Stimulated activated CD8-positive, alpha-beta memory T cell treated with anti-CD3 and anti-CD28 coated beads, Interleukin-7, amount 100 ng/mL, for 24 hours (primary cell): Measurements from ENCODE around the gene ALOX15.
"Not testable (repeated sequence)": the region's sequence is repeated elsewhere in the genome, so short reads cannot be mapped to it uniquely, and the experiment has no call there.

ENCODE experiments used
- DNase-seq: peaks from one replicate; pipeline ENCODE4 v3.0.0-alpha.2; 2020; ENCODE audit warnings: low read depth

Gene ALOX15

DNA sequence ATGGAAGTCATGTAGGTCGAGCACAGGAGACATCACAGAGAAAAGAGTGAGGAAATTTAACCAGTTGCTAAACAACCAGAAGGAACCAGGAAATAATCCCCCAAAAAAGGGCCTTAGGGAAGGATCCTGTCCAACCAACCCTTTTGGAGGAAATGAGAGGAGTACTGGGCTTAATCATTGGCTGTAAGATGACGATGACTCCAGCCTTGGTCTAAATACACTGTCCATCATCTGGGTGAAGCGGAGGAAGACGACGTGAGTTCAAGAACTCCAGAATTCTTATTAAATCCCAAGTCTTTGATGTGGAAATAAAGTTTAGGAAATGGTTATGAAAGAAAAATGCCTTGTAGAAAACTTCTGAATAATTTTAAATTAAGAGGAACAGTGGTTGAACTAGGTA, 11.5 kb upstream of the ALOX15 start:
- DNase-seq, result no peak

DNA sequence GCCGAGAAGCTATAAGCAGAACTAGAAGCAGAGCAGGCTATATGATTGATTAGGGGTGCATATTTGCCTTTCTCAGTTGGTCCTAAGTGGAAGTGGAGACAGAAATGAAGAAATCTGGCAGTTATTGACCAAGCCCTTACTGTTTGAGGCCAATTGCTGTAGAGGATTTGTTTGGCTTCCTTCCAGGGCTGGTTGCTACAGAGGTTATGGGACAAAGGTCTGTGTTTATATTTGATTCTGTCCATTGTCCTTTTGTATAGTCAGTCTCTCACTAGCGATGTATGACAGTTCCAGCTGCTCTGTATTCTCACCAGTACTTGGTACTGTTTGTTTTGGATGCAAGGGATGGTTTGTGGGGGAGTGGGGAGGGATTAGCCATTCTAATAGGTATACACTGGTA, 7.3 kb upstream of the ALOX15 start:
- no peak for DNase-seq

DNA sequence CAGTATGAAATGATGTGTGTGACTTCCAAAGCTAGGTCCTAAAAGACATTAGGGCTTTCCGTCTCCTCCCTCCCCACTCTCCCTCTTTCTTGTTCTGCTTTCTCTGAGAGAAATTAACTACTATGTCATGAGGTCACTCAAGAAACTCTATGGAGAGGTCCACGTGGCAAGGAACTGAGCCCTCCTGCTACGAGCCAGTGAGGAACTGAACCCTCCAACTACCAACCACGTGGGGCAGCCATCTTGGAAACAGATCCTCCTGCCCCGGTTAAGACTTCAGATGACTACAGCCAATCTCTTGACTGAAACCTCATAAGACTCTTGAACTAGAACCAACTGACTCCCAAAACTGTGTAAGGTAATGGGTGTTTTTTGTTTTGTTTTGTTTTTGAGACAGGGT, 4.2 kb upstream of the ALOX15 start:
- no peak for DNase-seq

DNA sequence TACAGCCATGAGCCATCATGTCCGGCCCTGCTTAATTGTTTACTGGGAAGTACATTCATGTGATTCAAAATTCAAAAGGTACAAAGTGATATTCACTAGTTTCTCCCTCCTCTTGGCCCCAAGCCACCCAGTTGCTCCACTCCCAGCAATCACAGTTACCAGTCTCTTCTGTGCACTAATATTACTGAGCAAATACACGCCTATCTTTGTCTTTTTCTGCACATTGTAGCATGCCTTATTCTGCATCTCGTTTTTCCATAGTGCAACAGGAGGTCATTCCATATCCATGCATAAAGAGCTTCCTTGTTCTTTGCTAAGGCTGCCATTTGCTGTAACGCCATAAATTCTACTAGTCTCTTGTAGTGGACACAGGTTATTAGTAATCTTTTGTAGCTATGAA, 2.2 kb upstream of the ALOX15 start:
- DNase-seq, result no peak

DNA sequence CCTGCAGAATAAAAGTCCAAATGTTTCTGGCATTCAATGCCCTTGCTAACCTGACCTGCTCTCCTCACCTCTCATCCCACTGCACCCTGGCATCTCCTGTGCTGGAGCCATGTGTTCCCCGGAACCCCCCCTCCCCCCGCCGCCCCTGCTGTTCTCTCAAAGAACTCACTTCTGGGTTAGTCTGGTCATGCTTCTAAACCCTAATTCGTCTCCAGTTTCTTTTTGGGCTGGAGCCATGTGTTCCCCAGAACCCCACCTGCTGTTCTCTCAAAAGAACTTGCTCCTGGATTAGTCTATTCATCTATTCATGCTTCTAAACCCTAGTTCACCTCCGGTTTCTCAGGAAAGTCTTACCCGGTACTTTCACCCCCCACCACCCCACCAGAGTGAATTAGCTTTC, 808 bp upstream of the ALOX15 start:
- DNase-seq, result no peak

DNA sequence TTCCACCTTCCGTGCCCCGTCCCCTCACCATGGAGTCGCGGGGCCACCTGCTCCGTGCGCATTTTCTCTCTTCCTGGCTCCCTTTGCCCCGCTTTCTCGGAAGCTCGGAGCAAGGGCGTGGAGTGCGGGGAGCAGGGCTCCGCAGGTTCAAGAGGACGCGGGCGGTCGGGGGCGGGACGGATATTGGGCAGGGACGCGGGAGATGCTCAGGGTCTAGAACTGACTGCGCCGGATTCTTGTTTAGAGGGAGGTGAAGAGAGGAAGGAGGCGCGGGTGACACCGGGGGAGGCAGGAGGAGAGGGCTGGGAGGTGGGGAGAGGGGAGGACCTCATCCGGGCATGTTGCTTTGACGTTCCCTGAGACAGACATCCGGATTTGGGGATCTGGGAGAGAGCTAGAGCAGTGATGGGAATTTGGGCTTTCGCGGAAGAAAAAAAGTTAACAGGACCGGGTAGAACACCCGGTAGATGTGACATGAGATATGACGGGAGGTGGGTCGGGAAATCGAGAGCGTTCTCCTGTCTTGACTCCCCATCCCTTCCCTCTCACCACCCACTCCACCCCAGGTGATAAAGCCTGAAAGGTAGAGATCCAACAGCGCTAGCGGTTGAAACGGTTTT, 799 bp downstream of the ALOX15 start:
- DNase-seq, result not testable (repeated sequence)

DNA sequence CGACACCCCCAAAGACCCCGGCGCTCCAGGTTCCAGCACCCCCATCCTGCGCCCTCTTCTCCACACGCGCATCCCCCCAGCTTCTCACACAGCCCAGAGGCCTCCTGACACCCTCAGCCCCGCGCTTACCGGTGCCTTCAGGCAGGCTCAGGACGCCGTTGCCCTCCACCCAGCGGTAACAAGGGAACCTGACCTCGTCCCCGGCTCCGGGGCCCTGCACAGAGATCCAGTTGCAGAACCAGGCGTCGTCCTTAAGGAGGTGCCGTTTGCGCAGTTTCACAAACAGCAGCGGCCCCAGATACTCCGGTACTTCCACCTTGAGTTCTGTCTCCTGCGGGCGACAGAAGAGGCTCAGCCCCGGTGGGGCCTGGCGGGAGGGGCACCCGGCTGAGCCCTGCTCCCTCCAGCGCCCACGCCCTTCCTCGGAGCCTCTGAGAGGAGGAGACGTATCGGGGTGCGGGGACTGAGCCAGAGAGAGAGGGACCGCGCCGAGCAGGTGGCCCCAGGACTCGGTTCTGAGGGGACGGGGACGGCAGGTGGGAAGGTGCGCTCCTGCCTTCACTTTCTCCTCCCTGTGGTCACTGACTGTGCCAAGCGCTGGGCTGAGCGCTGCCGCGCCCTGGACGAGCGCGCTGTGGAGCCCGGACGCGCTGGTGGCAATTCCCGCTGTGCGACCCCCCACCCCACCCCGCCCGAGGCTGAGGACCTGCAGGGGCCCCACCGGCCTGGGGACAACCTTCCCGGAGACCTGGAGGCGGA, 2.0 kb downstream of the ALOX15 start:
- DNase-seq, result not testable (repeated sequence)

DNA sequence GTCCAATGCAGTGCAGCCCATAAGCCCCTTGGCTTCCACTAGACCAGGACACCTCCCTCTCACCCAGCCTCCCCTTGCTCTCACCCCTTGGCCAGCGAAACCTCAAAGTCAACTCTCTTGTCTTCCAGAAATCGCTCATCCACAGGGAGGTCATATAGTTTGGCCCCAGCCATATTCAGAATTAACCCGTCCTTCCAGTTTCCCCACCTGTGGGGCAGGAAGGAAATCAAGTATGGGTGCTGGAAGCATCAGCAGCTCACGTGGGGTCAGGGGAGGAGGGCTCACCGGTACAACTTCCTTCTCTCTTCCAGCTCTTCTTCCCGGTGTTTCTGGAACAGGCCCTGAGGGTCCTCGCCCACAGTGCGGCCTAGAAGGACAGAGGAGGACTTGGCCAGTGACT, 2.7 kb downstream of the ALOX15 start:
- not testable (repeated sequence) for DNase-seq

DNA sequence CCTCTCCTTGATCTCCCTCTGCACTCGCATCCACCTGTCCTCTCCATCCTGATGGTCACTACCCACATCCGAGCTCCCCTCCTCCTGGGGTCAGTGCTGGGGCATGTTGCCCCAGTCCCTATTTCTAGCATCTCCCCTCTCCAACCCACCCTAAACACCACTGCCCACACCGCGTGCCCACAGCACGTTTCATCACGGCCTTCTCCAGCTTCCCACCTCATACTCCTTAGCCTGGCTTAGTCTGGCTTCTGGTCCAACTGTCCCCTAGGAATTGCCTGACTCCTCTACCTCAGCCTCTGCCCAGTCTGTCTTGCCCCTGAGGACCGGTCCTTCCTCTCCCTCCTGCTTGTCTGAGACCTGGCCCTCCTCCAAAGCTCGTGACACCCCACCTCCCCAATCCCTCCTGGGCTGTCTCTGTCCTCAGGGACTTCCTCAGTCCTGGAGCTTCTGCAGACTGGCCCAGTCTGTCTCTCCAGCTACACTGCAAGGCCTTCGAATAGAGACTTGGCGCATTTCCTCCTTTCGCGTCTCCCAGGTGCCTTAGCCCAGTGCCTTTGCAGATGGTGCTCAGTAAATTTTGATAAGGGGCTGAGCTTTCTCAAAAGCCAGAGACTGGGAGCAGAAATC, 4.9 kb downstream of the ALOX15 start:
- DNase-seq, result no peak

DNA sequence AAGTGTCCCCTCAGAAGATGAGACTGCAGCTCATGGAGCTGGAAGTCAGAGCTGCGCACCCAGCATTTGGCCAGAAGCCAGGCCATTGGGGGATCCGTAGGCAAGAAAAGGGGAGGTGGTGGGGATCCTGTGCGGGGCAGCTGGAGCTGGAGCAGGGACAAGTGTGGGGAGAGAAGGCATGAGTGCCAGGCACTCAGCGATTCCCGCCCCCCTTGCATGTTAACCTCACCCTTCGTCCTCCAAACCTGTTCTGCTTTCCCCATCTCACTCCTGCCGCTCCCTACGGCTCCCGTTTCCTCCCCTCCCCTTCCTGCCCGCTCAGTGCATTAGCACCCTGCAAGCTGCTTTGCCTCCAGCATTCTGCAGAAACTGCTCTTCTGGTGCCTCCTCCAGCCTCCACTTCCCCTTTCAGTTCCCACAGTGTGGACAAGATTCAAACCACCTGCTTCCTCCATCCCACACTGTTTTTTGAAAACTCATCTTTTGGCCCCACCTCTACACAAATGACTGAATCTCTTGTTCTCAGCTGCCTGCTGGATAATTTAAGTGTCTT, 5.6 kb downstream of the ALOX15 start:
- no peak for DNase-seq

DNA sequence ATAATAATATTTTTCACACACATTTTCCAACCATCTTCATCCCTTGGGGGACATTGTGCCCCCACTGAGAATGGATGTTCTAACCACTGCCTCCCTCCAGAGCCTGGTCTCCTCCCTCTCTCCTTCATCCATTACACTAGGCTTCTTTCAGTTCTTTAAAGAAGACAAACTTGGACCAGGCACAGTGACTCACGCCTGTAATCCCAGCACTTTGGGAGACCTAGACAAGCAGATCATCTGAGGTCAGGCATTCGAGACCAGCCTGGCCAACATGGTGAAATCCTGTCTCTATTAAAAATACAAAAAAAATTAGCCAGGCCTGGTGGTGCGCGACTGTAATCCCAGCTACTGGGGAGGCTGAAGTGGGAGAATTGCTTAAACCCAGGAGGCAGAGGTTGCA, 6.5 kb downstream of the ALOX15 start:
- DNase-seq, result no peak

DNA sequence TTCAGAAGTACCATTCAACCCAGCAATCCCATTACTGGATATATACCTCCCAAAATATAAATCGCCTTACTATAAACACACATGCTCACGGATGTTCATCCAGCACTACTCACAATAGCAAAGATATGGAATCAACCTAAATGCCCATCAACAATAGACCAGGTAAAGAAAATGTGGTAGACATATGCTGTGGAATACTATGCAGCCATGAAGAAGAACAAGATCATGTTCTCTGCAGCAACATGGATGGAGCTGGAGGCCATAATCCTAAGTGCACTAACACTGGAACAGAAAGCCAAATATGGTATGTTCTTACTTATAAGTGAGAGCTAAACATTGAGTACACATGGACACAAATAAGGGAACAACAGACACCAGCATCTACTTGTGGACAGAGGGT, 7.8 kb downstream of the ALOX15 start:
- no peak for DNase-seq

DNA sequence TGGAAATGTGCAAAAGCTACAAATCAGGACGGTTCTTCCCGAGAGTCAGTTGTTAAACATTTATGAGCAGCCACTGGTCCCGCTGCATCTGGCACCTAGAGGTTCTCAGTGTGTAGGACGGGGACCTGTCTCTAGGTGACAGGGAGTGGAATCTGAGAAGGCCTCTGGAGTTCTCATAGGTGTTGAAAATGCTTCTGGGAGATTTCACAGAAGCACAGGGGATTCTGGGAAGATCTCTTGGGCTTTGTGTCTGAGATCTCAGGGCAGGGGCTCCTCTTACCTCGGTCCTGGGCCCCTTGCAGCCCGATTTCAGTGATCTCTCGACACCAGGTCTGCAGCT, 8.9 kb downstream of the ALOX15 start:
- DNase-seq, result no peak

DNA sequence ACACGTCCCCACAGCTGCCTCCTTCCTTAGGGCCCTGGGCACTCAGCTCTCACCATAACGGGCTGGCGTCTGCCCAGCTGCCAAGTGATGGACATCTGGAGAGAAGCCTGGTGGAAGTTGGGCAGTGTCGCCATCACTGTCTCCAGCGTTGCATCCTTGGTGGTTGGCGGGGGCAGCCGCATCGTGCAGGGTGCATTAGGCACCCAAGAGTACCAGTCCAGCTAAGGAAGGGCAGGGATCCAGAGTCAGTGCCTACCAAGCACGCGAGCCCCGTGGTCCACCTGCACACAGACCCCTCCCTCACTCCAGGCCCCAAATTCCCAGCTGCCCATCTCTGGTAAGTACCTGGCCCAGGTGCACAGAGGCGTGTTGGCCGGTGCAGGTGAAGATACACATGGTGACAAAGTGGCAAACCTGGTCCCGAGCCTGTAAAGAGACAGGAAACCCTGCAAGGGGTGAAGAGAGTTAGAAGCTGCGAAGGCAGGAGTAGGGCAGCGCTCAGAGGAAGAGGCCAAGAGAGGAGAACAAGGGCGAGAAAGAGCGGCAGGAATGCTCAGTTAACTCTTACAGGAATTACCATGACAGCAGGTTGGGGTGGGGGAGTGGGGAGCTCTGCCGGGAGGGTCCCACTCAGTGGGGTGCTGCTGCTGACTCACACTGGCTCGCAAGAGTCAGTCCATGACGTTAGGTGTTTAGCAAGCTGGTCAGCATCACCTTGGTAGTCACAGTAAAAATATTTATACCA, 9.5 kb downstream of the ALOX15 start:
- no peak for DNase-seq

DNA sequence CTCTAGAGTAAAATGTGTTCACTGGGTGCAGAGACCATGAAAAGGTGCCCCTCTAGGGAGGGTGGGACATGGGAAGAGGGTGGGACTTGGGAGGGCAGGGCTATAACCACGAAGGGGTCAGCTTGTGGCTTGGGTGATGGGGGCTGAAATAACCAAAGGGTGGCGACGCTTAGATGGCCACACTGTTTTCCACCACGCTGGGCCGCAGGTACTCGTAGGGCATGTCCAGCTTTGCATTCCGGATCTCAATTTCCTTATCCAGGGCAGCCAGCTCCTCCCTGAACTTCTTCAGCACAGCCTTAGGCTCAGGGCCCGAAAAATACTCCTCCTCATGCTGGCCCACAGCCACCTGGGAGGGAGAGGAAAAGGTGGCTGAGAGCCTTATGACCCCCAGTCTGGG, 10.0 kb downstream of the ALOX15 start:
- DNase-seq, result no peak

DNA sequence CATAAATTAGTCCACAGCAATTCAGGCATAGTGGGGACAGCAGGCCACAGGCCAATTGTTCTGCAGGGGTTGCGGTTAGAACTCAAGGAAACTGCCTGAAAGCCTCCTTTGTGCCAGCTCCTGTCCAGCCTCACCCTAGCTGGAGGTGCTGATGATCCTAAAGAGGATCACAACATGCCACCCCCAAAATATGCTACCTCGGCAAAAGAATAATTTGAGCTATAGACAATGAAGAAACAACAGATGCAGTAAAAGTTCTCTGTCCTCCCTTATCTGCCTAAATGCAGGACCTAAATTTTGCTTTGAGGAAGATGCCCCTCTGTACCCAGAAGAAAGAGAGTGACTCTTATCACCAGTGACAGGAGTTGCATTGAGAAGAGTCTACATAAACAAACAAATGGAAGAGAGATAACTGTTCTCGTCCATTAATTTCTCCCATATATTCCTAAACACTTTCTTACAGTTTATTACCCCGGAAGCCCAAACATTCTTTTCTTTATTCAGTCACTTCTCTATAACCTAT, 14.7 kb downstream of the ALOX15 start:
- DNase-seq, result no peak

DNA sequence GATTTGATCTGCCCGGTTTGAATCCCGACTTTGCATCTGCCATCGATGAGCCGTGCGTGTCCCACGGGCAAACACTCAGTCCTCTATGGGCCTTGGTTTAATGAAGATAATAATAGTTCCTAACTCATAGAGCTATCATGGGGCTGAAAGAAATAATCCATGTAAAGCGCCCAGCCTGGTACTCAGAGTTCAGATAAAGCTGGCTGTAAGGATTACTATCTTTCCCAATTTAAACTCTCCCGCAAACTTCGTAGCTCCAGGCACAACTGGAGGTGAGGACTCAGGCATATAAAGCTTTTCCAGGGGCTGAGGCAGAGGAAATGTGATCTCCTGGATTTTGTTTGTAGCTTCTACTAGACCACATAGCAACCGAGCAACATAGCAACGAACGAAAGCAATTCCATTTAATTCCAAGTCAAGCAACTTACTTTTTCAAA, 16.3 kb downstream of the ALOX15 start:
- no peak for DNase-seq

DNA sequence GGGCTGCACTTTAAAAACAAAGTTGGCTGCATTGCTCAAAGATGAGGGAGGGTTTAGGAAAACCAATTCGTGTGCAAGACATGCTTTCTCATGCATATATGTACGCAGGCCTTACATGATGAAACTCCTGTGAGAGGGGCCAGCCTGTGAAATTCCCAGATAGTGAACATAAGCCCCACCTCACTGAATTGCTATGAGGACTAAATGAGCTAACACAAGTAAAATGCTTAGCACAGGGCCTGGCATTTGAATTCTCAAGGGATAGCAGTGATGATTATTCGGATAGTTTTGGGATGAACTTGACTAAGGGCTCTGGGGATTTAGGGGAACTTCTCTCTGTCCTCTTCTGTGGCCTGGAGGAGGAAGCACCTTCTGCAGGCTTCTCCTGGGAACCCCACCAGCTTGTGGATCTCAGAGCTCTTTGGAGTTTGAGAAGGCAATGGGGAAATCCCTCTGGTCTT, 17.0 kb downstream of the ALOX15 start:
- not testable (repeated sequence) for DNase-seq

DNA sequence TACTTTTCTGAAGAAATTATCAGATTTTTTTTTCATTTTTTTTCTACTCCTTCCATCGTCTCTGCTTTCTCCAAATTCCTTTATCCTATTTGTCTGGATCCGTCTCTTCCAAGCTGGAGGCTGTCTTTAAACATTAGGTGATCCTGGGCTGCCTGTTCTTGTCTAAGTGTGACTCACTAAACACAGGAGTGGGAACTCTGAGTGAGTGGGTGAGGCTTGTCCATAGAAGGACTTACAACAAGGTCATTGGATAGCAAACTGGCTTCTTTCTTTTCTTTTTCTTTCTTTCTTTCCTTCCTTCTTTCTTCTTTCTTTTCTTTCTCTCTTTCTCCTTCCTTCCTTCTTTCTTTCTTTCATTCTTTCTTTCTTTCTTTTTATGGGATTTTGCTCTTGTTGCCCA, 18.2 kb downstream of the ALOX15 start:
- DNase-seq, result no peak

DNA sequence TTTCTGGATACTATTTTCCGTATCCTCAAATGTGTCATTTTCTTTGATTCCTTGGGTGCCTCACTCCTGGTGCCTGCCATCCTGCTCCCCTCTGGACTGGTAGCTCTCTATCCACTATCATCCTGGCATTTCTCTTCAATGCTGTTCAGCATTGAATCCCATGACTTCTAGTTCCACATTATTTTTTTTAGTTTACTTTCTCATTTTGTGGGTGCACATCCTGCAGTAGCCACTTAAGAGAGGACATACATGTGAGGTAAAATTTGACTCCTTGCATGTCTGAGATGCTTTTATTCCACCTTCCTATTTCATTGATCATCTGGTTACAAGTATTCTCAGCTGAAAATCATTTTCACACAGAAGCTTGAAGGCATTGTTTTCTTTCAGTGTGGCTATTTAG, 19.1 kb downstream of the ALOX15 start:
- DNase-seq, result no peak

DNA sequence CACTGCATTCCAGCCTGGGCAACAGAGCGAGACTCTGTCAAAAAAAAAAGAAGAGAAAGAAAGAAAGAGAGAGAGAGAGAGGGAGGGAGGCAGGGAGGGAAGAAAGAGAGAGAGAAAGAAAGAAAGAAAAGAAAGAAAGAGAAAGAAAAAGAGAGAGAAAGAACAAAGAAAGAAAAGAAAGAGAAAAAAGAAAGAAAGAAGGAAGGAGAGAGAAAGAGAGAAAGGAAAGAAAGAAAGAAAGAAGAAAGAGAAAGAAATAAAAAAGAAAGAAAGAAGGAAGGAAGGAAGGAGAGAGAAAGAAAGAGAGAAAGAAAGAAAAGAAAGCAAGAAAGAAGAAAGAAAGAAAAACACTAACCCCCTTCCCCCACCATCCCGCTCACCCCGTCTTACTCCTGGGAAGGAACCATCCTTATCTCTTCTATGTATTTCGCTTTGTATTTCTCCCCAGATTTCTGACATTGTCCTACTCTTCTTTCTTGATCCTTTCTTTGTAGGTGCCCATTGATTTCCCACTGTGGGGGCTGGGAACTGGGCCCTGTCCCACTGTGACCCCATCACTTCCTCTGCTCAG, 20.9 kb downstream of the ALOX15 start:
- DNase-seq, result no peak
